DND-41 (cell line): ENCODE data around the gene PNKP.

Experiments used
- CTCF ChIP-seq: IDR thresholded peaks from 2 replicates; pipeline ENCODE4 v1.5.1; 2012; ENCODE audit warnings: borderline replicate concordance, low read length, moderate library complexity, mild to moderate bottlenecking; ENCODE audit not compliant: poor library complexity, severe bottlenecking; ENCODE audit errors: extremely low read depth
- EZH2 ChIP-seq: IDR thresholded peaks from 3 replicates; pipeline ENCODE4 v1.6.1; 2012; ENCODE audit warnings: borderline replicate concordance, low read depth, mild to moderate bottlenecking, moderate library complexity, low read length, inconsistent platforms; ENCODE audit not compliant: severe bottlenecking

GRCh38 chr19:49846408-49846807 lies 21.0 kb downstream of the PNKP start:
- no peak for TF ChIP-seq CTCF
- TF ChIP-seq EZH2, result no peak
